MM.1S (cell line): ENCODE measurements around the gene CARD10.

Experiments used
- DNase-seq: peaks from one replicate; pipeline ENCODE4 v3.0.0-alpha.2; 2015
- H2AFZ ChIP-seq: fragments of 300-600 bp; sonication (generic); 2 replicates; pipeline ENCODE4 v1.6.0; 2016; ENCODE audit warnings: antibody characterized with exemption, low read length
- H3F3A ChIP-seq: fragments of 300-600 bp; sonication (generic); 2 replicates; pipeline ENCODE4 v1.6.1; 2016; ENCODE audit warnings: mild to moderate bottlenecking, antibody characterized with exemption, low read length, moderate library complexity, mixed read lengths; ENCODE audit not compliant: insufficient read depth
- H3K27ac ChIP-seq: fragments of 300-600 bp; sonication (generic); 2 replicates; pipeline ENCODE4 v1.5.1; 2016; ENCODE audit warnings: mild to moderate bottlenecking, low read length
- H3K27me3 ChIP-seq: fragments of 300-600 bp; sonication (generic); replicated peaks from 2 replicates; pipeline ENCODE4 v1.6.0; 2016; ENCODE audit warnings: low read length; ENCODE audit not compliant: insufficient read depth
- H3K36me3 ChIP-seq: fragments of 300-600 bp; sonication (generic); replicated peaks from 2 replicates; pipeline ENCODE4 v1.6.1; 2016; ENCODE audit warnings: mild to moderate bottlenecking, low read length, mixed read lengths; ENCODE audit not compliant: insufficient read depth
- H3K4me1 ChIP-seq: fragments of 300-600 bp; sonication (generic); 2 replicates; pipeline ENCODE4 v1.6.1; 2016; ENCODE audit warnings: low read length, mixed read lengths
- H3K4me2 ChIP-seq: fragments of 300-600 bp; sonication (generic); 2 replicates; pipeline ENCODE4 v1.6.0; 2016; ENCODE audit warnings: low read depth, low read length
- H3K4me3 ChIP-seq: fragments of 300-600 bp; sonication (generic); 2 replicates; pipeline ENCODE4 v1.5.1; 2016; ENCODE audit warnings: low read length, mixed read lengths
- H3K79me2 ChIP-seq: fragments of 300-600 bp; sonication (generic); 2 replicates; pipeline ENCODE4 v1.6.1; 2016; ENCODE audit warnings: mixed run types, low read length, mixed read lengths
- H3K9ac ChIP-seq: fragments of 300-600 bp; sonication (generic); 2 replicates; pipeline ENCODE4 v1.6.1; 2016; ENCODE audit warnings: low read length, mixed read lengths
- H3K9me2 ChIP-seq: fragments of 300-600 bp; sonication (generic); replicated peaks from 2 replicates; pipeline ENCODE4 v1.6.1; 2016; ENCODE audit warnings: mild to moderate bottlenecking, low read length, mixed read lengths; ENCODE audit not compliant: insufficient read depth
- H3K9me3 ChIP-seq: fragments of 300-600 bp; sonication (generic); replicated peaks from 2 replicates; pipeline ENCODE4 v1.6.1; 2016; ENCODE audit warnings: mild to moderate bottlenecking, low read length, mixed read lengths; ENCODE audit not compliant: insufficient read depth
- H4K20me1 ChIP-seq: fragments of 300-600 bp; sonication (generic); 2 replicates; pipeline ENCODE4 v1.6.1; 2016; ENCODE audit warnings: mild to moderate bottlenecking, low read length, moderate library complexity, mixed read lengths; ENCODE audit not compliant: insufficient read depth
- EZH2 ChIP-seq: fragments of 300-600 bp; sonication (generic); optimal IDR thresholded peaks from 2 replicates; pipeline ENCODE3; 2017; ENCODE audit warnings: low read depth, mild to moderate bottlenecking, antibody characterized with exemption, low read length, mixed read lengths
- EZH2phosphoT487 ChIP-seq: fragments of 300-600 bp; sonication (generic); IDR thresholded peaks from 2 replicates; pipeline ENCODE4 v1.6.1; 2018; ENCODE audit warnings: antibody characterized with exemption, low read length
- TF ChIP-seq, protein P1 (sequence below): fragments of 300-600 bp; sonication (generic); IDR thresholded peaks from 2 replicates; pipeline ENCODE4 v1.5.1; 2016; ENCODE audit warnings: antibody characterized with exemption, low read length, mixed read lengths

The CARD10 gene

DNA sequence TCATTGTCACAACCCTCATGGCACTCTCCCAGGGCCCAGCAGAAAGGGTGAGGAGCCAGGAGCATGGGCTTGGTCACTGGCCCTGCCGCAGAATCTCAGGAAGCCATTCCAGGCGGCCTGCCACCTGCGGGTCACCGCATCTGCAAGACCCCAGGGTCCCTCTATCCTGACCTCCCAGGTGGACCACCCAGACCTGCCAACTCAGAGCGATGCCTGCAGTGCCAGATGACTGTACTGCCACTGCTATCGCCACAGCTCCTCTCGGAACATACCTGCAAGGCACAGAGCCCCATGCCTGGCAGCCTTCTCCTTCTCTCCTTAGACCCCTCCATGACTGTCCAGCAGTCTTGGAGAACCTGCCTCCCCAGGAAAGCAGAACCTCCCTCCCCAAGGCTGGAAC lies 65.5 kb downstream of the CARD10 start:
- TF ChIP-seq EZH2phosphoT487: no peak
- TF ChIP-seq, protein P1, sequence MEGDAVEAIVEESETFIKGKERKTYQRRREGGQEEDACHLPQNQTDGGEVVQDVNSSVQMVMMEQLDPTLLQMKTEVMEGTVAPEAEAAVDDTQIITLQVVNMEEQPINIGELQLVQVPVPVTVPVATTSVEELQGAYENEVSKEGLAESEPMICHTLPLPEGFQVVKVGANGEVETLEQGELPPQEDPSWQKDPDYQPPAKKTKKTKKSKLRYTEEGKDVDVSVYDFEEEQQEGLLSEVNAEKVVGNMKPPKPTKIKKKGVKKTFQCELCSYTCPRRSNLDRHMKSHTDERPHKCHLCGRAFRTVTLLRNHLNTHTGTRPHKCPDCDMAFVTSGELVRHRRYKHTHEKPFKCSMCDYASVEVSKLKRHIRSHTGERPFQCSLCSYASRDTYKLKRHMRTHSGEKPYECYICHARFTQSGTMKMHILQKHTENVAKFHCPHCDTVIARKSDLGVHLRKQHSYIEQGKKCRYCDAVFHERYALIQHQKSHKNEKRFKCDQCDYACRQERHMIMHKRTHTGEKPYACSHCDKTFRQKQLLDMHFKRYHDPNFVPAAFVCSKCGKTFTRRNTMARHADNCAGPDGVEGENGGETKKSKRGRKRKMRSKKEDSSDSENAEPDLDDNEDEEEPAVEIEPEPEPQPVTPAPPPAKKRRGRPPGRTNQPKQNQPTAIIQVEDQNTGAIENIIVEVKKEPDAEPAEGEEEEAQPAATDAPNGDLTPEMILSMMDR: no peak
- TF ChIP-seq EZH2: no peak
- Histone ChIP-seq H3K36me3 (no peaks in the 10 kb centered on the region), H4K20me1 (no peaks in the 10 kb centered on the region), H2AFZ (no peak overlapping the region), H3K9ac (no peak overlapping the region), H3K4me3 (no peak overlapping the region), H3K9me2 (no peaks in the 10 kb centered on the region), H3K9me3 (no peaks in the 10 kb centered on the region), H3K4me2 (no peak overlapping the region), H3K27ac (no peak overlapping the region), H3K27me3 (peaks cover 44% of the 10 kb centered on the region), H3K79me2 (no peaks in the 10 kb centered on the region), H3K4me1 (no peaks in the 10 kb centered on the region), H3F3A (no peaks in the 10 kb centered on the region)
- no peak for DNase-seq

DNA sequence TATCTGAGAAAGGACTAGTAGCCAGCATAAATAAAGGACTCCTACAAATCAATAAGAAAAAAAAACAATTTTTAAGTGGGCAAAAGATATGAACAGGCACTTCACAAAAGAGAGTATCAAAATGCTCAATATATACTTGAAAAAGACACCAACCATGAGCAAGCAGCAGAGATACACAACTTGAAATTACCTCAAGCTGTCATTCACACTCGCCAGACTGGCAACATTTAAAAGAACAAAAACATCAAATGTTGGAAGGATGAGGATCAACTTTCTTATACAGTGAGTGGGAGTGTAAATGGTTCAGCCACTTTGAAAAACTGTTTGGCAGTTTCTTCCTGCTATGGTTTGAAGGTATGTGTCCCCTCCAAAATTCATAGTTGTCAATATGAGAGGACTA lies 68.0 kb downstream of the CARD10 start:
- TF ChIP-seq EZH2 (no peak), EZH2phosphoT487 (no peak)
- TF ChIP-seq, protein P1: no peak
- H3K4me3 ChIP-seq: no peak overlapping the region
- no peak overlapping the region for H2AFZ ChIP-seq
- no peak for DNase-seq
- no peaks in the 10 kb centered on the region for H3K9me3 ChIP-seq
- H3K27ac ChIP-seq: no peak overlapping the region
- H3K9me2 ChIP-seq: no peaks in the 10 kb centered on the region
- no peaks in the 10 kb centered on the region for H3K4me1 ChIP-seq
- H3K36me3 ChIP-seq: no peaks in the 10 kb centered on the region
- H3K4me2 ChIP-seq: no peak overlapping the region
- no peaks in the 10 kb centered on the region for H4K20me1 ChIP-seq
- H3K79me2 ChIP-seq: no peaks in the 10 kb centered on the region
- H3F3A ChIP-seq: no peaks in the 10 kb centered on the region
- no peak overlapping the region for H3K9ac ChIP-seq
- H3K27me3 ChIP-seq: peaks cover 60% of the 10 kb centered on the region

DNA sequence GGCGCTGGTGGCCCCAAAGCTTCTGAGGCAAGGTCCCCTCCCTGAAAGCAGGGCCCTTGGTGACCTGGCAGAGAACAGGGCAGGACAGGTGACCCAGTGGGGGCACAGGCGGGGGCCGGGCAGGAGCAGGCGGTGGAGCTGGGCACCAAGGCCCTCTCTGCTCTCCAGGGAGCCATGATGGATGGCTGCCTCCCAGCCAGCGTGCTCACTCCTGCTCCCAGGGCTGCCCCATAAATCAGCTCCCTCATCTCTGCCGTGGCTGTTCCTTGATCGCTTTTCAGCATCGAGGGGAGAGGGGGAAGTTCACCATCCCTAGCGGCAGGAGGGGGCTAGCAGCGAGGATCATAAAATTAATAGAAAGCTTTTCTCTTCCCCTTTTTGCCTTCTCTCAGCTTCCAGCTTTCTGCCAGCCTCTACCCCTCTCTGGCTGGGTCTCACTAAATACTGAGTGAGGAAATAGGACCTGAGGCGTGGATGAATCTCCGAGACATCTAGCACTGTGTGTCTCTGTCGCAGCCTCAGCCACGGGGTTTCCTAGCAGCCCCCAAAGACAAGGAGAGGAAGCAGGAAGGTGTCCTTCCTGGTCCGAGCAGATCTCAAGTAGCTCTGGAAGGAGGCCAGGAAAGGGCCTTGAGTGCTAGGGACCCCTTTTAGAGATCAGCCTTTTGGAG lies 69.7 kb downstream of the CARD10 start:
- Histone ChIP-seq H4K20me1 (no peaks in the 10 kb centered on the region), H3K27me3 (peaks cover 67% of the 10 kb centered on the region), H3K4me2 (no peak overlapping the region), H3K9me2 (no peaks in the 10 kb centered on the region), H3K36me3 (no peaks in the 10 kb centered on the region), H3K79me2 (no peaks in the 10 kb centered on the region), H3K9ac (no peak overlapping the region), H3F3A (no peaks in the 10 kb centered on the region), H3K27ac (no peak overlapping the region), H3K4me1 (no peaks in the 10 kb centered on the region), H3K9me3 (no peaks in the 10 kb centered on the region), H2AFZ (no peak overlapping the region), H3K4me3 (no peak overlapping the region)
- DNase-seq: no peak
- TF ChIP-seq EZH2 (no peak), EZH2phosphoT487 (no peak)
- TF ChIP-seq, protein P1: no peak
